PC-3 (cell line): Measurements from ENCODE around the gene EBP. TPM values are rescaled to one million over a fixed set of nuclear protein-coding genes. Genes with fewer than 3 reads are reported as not detected.

Source experiments
- ATAC-seq: fragments of 200-7000 bp; cut with Tn5 transposase; 2 replicates; pipeline ENCODE4 v1.9.1; 2020; ENCODE audit warnings: mild to moderate bottlenecking, moderate library complexity
- BruUV-seq: library from RNA; stranded (reverse); fragments of 400-500 nt; replicated peaks from 2 replicates; lab custom pipeline; 2021; lab: Mats Ljungman, UMichigan
- CTCF ChIA-PET: fragments of 300-600 bp; sonication (Branson Sonifier 250); formaldehyde crosslinking; loops from one replicate; lab custom pipeline; 2022; ENCODE audit warnings: antibody characterized with exemption; lab: Charles Lee
- POLR2A ChIA-PET: fragments of 300-600 bp; sonication (Branson Sonifier 250); formaldehyde crosslinking; loops from one replicate; lab custom pipeline; 2022; ENCODE audit warnings: antibody characterized with exemption; ENCODE audit not compliant: unreplicated experiment; lab: Charles Lee
- DNase-seq: peaks from one replicate; pipeline ENCODE4 v3.0.0-alpha.2; 2015
- H2AFZ ChIP-seq: fragments of 300-600 bp; sonication (generic); 2 replicates; pipeline ENCODE4 v1.6.0; 2016; ENCODE audit warnings: antibody characterized with exemption, low read length
- H3F3A ChIP-seq: fragments of 300-600 bp; sonication (generic); one replicate; pipeline ENCODE4 v1.6.0; 2017; ENCODE audit warnings: antibody characterized with exemption, low read length, control low read depth, mild to moderate bottlenecking; ENCODE audit not compliant: unreplicated experiment
- H3K27ac ChIP-seq: fragments of 300-600 bp; sonication (generic); 2 replicates; pipeline ENCODE4 v1.5.1; 2016; ENCODE audit warnings: mild to moderate bottlenecking, low read length
- H3K27me3 ChIP-seq: fragments of 300-600 bp; sonication (generic); 2 replicates; pipeline ENCODE4 v1.6.1; 2016; ENCODE audit warnings: low read length, mixed read lengths
- H3K36me3 ChIP-seq: fragments of 300-600 bp; sonication (generic); 2 replicates; pipeline ENCODE4 v1.6.1; 2016; ENCODE audit warnings: low read depth, mixed run types, low read length, mixed read lengths
- H3K4me1 ChIP-seq: fragments of 300-600 bp; sonication (generic); 2 replicates; pipeline ENCODE4 v1.5.1; 2016; ENCODE audit warnings: low read length; ENCODE audit not compliant: insufficient read depth
- H3K4me2 ChIP-seq: fragments of 300-600 bp; sonication (generic); 2 replicates; pipeline ENCODE4 v1.6.0; 2016; ENCODE audit warnings: low read length
- H3K4me3 ChIP-seq: fragments of 300-600 bp; sonication (generic); 2 replicates; pipeline ENCODE4 v1.5.1; 2016; ENCODE audit warnings: mild to moderate bottlenecking, low read length, mixed read lengths
- H3K79me2 ChIP-seq: fragments of 300-600 bp; sonication (generic); 2 replicates; pipeline ENCODE4 v1.6.1; 2017; ENCODE audit warnings: low read length, mixed read lengths
- H3K9ac ChIP-seq: fragments of 300-600 bp; sonication (generic); 2 replicates; pipeline ENCODE4 v1.6.0; 2016; ENCODE audit warnings: mild to moderate bottlenecking, low read length
- H3K9me2 ChIP-seq: fragments of 300-600 bp; sonication (generic); replicated peaks from 2 replicates; pipeline ENCODE4 v1.6.1; 2016; ENCODE audit warnings: mixed run types, low read length, mixed read lengths
- H3K9me3 ChIP-seq: fragments of 300-600 bp; sonication (generic); 2 replicates; pipeline ENCODE4 v1.6.1; 2016; ENCODE audit warnings: low read length, mixed read lengths
- H4K20me1 ChIP-seq: fragments of 300-600 bp; sonication (generic); 2 replicates; pipeline ENCODE4 v1.6.1; 2016; ENCODE audit warnings: low read length, mixed read lengths
- EZH2 ChIP-seq: fragments of 300-600 bp; sonication (generic); IDR thresholded peaks from one replicate; pipeline ENCODE4 v1.6.1; 2017; ENCODE audit warnings: antibody characterized with exemption, mild to moderate bottlenecking, low read length; ENCODE audit not compliant: unreplicated experiment
- EZH2phosphoT487 ChIP-seq: fragments of 300-600 bp; sonication (generic); IDR thresholded peaks from 2 replicates; pipeline ENCODE4 v1.6.1; 2018; ENCODE audit warnings: mild to moderate bottlenecking, antibody characterized with exemption, low read length, borderline replicate concordance
- intact Hi-C: fragments of 100-400 bp; cut with micrococcal nuclease; formaldehyde crosslinking; loops from 2 replicates; pipeline ENCODE4 v1.9.0; 2023
- total RNA-seq: library from RNA; depleted of rRNA; stranded (reverse); fragments of >200 nt; gene quantifications from 2 replicates; pipeline ENCODE4 v1.2.3, GENCODE V29; 2014
- TF ChIP-seq, protein P1 (sequence below): fragments of 300-600 bp; sonication (generic); conservative IDR thresholded peaks from 2 replicates; pipeline ENCODE4 v1.5.1; 2017; ENCODE audit warnings: antibody characterized with exemption, low read depth, mild to moderate bottlenecking, low read length

Gene EBP
- total RNA-seq, 1 experiment from 2014 or later, result 307 TPM

DNA sequence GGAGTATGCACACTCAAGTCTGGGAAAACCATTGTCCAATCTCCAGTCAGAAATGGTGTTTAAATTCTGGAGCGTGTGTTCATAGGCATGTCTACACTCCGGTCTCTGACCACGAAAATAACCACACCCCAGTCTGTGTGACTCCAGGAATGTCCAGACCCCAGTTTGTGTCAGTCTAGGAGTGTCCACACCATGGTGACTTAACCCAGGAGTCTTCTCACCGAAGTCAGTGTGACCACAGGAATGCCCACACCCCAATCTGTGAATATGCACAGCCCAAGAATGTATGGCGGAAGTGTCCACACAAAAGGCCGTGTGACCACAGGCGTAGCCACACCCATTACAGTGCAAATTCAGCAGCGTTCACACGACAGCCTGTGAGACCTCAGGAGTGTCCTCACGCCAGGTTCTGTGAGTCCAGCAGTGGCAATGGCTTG lies 34.2 kb upstream of the EBP start:
- ChIA-PET CTCF (interaction anchor here (0.7 kb wide), 1 partner anchor 404 kb away, joined by 3 read pairs; no protein-coding TSS in a partner anchor), POLR2A (interaction anchor here (0.6 kb wide), 2 partner anchors 87 to 109 kb away, joined by 3 to 17 read pairs; partner anchors contain the start of gene RBM3)
- H3K9ac ChIP-seq, result peak overlapping the region; percentile 87
- H3K9me2 ChIP-seq, result no peaks in the 10 kb centered on the region
- H3K27ac ChIP-seq, result peak overlapping the region; percentile 98
- intact Hi-C loops, result no loop called here
- H4K20me1 ChIP-seq, result no peaks in the 10 kb centered on the region
- DNase-seq, result peak; percentile 97
- H3F3A ChIP-seq, result no peaks in the 10 kb centered on the region
- BruUV-seq, result no TSS peak
- H3K4me2 ChIP-seq, result 0 out of 2 replicates have a peak overlapping the region, but pooled peaks have one; percentile 15
- no peaks in the 10 kb centered on the region for H3K27me3 ChIP-seq
- peaks cover 39% of the 10 kb centered on the region for H3K36me3 ChIP-seq
- ATAC-seq, result peak; percentile 85
- no peaks in the 10 kb centered on the region for H3K9me3 ChIP-seq
- no peak overlapping the region for H3K4me3 ChIP-seq
- no peaks in the 10 kb centered on the region for H3K79me2 ChIP-seq
- TF ChIP-seq EZH2, result no peak
- TF ChIP-seq, protein P1, sequence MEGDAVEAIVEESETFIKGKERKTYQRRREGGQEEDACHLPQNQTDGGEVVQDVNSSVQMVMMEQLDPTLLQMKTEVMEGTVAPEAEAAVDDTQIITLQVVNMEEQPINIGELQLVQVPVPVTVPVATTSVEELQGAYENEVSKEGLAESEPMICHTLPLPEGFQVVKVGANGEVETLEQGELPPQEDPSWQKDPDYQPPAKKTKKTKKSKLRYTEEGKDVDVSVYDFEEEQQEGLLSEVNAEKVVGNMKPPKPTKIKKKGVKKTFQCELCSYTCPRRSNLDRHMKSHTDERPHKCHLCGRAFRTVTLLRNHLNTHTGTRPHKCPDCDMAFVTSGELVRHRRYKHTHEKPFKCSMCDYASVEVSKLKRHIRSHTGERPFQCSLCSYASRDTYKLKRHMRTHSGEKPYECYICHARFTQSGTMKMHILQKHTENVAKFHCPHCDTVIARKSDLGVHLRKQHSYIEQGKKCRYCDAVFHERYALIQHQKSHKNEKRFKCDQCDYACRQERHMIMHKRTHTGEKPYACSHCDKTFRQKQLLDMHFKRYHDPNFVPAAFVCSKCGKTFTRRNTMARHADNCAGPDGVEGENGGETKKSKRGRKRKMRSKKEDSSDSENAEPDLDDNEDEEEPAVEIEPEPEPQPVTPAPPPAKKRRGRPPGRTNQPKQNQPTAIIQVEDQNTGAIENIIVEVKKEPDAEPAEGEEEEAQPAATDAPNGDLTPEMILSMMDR, result no peak
- no peak for TF ChIP-seq EZH2phosphoT487
- peaks cover 46% of the 10 kb centered on the region for H3K4me1 ChIP-seq
- H2AFZ ChIP-seq, result no peak overlapping the region

- CTCF ChIA-PET, result no interaction called here
- intact Hi-C loops, result no loop called here
- ATAC-seq (no peak), DNase-seq (peak; percentile 21)
- Histone ChIP-seq H3K27ac (peak overlapping the region; percentile 98), H3K4me3 (no peak overlapping the region), H3K79me2 (no peaks in the 10 kb centered on the region), H3K4me1 (peaks cover 52% of the 10 kb centered on the region), H3K9me2 (no peaks in the 10 kb centered on the region), H3K4me2 (peak overlapping the region; percentile 7), H4K20me1 (no peaks in the 10 kb centered on the region), H3K27me3 (no peaks in the 10 kb centered on the region), H3K36me3 (peaks cover 33% of the 10 kb centered on the region), H2AFZ (no peak overlapping the region), H3F3A (no peaks in the 10 kb centered on the region), H3K9me3 (no peaks in the 10 kb centered on the region), H3K9ac (peak overlapping the region; percentile 87)
- POLR2A ChIA-PET, result no interaction called here
- no peak for TF ChIP-seq EZH2
- TF ChIP-seq, protein P1, result no peak
- no peak for TF ChIP-seq EZH2phosphoT487
- no TSS peak for BruUV-seq
These were observed 33.6 kb upstream of the EBP start for GRCh38 chrX:48488034-48488433.

DNA sequence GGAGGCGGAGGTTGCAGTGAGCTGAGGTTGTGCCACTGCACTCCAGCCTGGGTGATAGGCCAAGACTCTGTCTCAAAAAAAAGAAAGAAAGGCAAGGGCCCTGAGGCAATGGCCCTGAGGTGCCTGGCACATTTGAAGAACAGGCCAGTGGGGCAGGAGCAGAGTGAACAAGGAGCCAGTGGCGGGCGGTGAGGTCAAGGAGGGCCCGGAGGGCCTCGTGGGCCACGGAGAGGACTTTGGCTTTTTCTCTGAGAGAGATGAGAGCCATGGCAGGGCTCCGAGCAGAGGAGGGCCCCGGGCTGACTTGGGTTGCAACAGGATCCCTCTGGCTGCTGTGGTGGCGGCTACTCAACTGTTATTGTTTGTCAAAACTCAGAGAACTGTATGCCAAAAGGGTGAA lies 32.3 kb upstream of the EBP start:
- Histone ChIP-seq H3K4me3 (no peak overlapping the region), H4K20me1 (no peaks in the 10 kb centered on the region), H3K4me1 (peaks cover 55% of the 10 kb centered on the region), H3K27ac (peak overlapping the region; percentile 98), H2AFZ (no peak overlapping the region), H3F3A (no peaks in the 10 kb centered on the region), H3K4me2 (no peak overlapping the region), H3K9me2 (no peaks in the 10 kb centered on the region), H3K9ac (no peak overlapping the region), H3K36me3 (peaks cover 22% of the 10 kb centered on the region), H3K9me3 (no peaks in the 10 kb centered on the region), H3K27me3 (no peaks in the 10 kb centered on the region), H3K79me2 (no peaks in the 10 kb centered on the region)
- ChIA-PET CTCF (no interaction called here), POLR2A (no interaction called here)
- no peak for DNase-seq
- TF ChIP-seq, protein P1, result no peak
- TF ChIP-seq EZH2 (no peak), EZH2phosphoT487 (no peak)
- no peak for ATAC-seq
- intact Hi-C loops, result no loop called here
- no TSS peak for BruUV-seq
